GM12878 (cell line): ENCODE data around the gene PRDM16. TPM values are rescaled to one million over a fixed set of nuclear protein-coding genes. Genes with fewer than 3 reads are reported as not detected.

Source experiments
- PAX5 ChIP-seq: IDR thresholded peaks from 2 replicates; pipeline ENCODE4 v1.6.1; 2011; ENCODE audit warnings: low read depth, low read length, borderline replicate concordance
- SMC3 ChIP-seq: IDR thresholded peaks from 2 replicates; pipeline ENCODE4 v1.6.1; 2011; ENCODE audit warnings: low read length, improper control_type of control experiment, borderline replicate concordance
- TCF3 ChIP-seq: IDR thresholded peaks from 2 replicates; pipeline ENCODE4 v1.6.1; 2012; ENCODE audit warnings: low read depth, mild to moderate bottlenecking, low read length, borderline replicate concordance; ENCODE audit not compliant: insufficient read depth
- polyA plus RNA-seq, 11 experiments: library from polyadenylated mRNA; depleted of rRNA in 4 of 11; unstranded in 6 of 11; stranded (reverse) in 5 of 11; fragments of >200 nt; fragmentation: Nextera tagmentation in 4 of 11; fragmentation: Illumina TruSeq in 1 of 11; extraction: Ambion mirVana in 4 of 11; extraction: Trizol in 1 of 11; gene quantifications; 1 replicate in 1 of 11; 2 replicates in 10 of 11; pipeline versions ENCODE4 v1.2.1 to v1.2.3, GENCODE V29; 2011 to 2016; ENCODE audit warnings: inconsistent platforms in 2 of 11, missing spikeins in 2 of 11, low read depth in 1 of 11
- total RNA-seq, 4 experiments: library from RNA; depleted of rRNA in 3 of 4; stranded (reverse); fragments of >200 nt in 3 of 4; fragmentation: Illumina TruSeq in 1 of 4; extraction: Trizol in 1 of 4; gene quantifications; 2 replicates each; pipeline versions ENCODE4 v1.2.1 to v1.2.3, GENCODE V29; 2013 to 2021
- TF ChIP-seq, protein P1 (sequence below): fragments of 450-650 bp; conservative IDR thresholded peaks from 2 replicates; pipeline ENCODE4 v1.6.1; 2017; ENCODE audit warnings: mild to moderate bottlenecking, moderate library complexity
- TF ChIP-seq, protein P2 (sequence below): IDR thresholded peaks from 2 replicates; pipeline ENCODE4 v1.6.1; 2012; ENCODE audit warnings: improper control_type of control experiment, low read depth, low read length; ENCODE audit not compliant: insufficient replicate concordance
- TF ChIP-seq, protein P3 (sequence below): fragments of 450-650 bp; IDR thresholded peaks from 2 replicates; pipeline ENCODE4 v1.6.1; 2017; ENCODE audit warnings: mild to moderate bottlenecking, low read depth, inconsistent platforms; ENCODE audit not compliant: poor library complexity, severe bottlenecking

Gene PRDM16
- total and polyA plus RNA-seq, 10 of the 15 experiments (the other 5 are each of a cell fraction or from before 2014, with no cell fraction given), result 0.03 TPM; not detected in 9

DNA sequence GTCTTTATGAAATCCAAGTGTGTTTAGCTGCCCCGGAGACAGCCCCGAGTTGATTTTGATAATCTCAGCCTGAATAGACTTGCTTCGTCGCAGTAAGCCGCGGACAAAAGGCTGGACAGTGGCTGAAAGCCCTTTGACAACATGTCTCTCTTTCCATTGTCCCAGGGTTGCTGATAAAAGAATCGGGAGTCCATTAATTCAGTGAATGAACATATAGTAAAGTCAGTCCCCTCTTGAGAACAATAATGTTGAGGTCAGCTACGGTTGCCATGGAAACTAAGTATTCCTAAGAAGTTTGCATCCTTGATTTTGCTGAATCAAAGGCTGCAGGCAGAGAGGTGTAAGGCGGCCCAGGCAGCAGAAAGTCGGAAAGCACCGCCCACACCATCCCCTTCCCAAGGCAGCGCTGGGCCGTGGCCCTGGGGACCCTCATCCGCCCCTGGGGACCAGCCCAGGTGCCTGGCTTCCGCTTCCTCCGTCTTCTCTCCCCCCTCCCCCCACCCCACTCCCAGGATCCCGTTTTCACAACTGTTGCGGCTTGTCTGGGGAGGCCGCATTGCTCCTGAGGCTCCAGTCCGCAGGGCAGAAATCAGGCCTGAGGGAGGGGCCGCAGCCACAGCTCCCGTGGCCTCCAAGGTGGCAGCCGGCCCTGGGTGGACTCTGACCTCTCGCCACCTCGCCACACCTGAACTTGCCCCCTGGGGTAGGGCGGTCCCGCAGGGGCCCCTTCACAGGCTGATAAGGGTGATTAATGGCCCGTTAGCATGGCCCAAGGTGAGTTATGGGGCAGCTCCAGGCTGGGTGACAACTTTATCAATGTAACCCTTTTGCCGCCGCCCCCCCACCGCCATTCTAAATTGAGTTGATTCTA, 180.9 kb downstream of the PRDM16 start (continued):
- no peak for TF ChIP-seq SMC3
- TF ChIP-seq, protein P1, sequence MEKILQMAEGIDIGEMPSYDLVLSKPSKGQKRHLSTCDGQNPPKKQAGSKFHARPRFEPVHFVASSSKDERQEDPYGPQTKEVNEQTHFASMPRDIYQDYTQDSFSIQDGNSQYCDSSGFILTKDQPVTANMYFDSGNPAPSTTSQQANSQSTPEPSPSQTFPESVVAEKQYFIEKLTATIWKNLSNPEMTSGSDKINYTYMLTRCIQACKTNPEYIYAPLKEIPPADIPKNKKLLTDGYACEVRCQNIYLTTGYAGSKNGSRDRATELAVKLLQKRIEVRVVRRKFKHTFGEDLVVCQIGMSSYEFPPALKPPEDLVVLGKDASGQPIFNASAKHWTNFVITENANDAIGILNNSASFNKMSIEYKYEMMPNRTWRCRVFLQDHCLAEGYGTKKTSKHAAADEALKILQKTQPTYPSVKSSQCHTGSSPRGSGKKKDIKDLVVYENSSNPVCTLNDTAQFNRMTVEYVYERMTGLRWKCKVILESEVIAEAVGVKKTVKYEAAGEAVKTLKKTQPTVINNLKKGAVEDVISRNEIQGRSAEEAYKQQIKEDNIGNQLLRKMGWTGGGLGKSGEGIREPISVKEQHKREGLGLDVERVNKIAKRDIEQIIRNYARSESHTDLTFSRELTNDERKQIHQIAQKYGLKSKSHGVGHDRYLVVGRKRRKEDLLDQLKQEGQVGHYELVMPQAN, result no peak
- no peak for TF ChIP-seq TCF3
- TF ChIP-seq, protein P2, sequence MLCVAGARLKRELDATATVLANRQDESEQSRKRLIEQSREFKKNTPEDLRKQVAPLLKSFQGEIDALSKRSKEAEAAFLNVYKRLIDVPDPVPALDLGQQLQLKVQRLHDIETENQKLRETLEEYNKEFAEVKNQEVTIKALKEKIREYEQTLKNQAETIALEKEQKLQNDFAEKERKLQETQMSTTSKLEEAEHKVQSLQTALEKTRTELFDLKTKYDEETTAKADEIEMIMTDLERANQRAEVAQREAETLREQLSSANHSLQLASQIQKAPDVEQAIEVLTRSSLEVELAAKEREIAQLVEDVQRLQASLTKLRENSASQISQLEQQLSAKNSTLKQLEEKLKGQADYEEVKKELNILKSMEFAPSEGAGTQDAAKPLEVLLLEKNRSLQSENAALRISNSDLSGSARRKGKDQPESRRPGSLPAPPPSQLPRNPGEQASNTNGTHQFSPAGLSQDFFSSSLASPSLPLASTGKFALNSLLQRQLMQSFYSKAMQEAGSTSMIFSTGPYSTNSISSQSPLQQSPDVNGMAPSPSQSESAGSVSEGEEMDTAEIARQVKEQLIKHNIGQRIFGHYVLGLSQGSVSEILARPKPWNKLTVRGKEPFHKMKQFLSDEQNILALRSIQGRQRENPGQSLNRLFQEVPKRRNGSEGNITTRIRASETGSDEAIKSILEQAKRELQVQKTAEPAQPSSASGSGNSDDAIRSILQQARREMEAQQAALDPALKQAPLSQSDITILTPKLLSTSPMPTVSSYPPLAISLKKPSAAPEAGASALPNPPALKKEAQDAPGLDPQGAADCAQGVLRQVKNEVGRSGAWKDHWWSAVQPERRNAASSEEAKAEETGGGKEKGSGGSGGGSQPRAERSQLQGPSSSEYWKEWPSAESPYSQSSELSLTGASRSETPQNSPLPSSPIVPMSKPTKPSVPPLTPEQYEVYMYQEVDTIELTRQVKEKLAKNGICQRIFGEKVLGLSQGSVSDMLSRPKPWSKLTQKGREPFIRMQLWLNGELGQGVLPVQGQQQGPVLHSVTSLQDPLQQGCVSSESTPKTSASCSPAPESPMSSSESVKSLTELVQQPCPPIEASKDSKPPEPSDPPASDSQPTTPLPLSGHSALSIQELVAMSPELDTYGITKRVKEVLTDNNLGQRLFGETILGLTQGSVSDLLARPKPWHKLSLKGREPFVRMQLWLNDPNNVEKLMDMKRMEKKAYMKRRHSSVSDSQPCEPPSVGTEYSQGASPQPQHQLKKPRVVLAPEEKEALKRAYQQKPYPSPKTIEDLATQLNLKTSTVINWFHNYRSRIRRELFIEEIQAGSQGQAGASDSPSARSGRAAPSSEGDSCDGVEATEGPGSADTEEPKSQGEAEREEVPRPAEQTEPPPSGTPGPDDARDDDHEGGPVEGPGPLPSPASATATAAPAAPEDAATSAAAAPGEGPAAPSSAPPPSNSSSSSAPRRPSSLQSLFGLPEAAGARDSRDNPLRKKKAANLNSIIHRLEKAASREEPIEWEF, result no peak
- TF ChIP-seq, protein P3, sequence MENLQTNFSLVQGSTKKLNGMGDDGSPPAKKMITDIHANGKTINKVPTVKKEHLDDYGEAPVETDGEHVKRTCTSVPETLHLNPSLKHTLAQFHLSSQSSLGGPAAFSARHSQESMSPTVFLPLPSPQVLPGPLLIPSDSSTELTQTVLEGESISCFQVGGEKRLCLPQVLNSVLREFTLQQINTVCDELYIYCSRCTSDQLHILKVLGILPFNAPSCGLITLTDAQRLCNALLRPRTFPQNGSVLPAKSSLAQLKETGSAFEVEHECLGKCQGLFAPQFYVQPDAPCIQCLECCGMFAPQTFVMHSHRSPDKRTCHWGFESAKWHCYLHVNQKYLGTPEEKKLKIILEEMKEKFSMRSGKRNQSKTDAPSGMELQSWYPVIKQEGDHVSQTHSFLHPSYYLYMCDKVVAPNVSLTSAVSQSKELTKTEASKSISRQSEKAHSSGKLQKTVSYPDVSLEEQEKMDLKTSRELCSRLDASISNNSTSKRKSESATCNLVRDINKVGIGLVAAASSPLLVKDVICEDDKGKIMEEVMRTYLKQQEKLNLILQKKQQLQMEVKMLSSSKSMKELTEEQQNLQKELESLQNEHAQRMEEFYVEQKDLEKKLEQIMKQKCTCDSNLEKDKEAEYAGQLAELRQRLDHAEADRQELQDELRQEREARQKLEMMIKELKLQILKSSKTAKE, result no peak
- no peak for TF ChIP-seq PAX5
